GM23338 (cell line): ENCODE measurements around the gene PCDHGA1. TPM values are rescaled to one million over a fixed set of nuclear protein-coding genes. Genes with fewer than 3 reads are reported as not detected.
A peak's percentile ranks its signal among the peaks of the same experiment; 100 is the strongest.

Experiments used
- ATAC-seq: fragments of 200-7000 bp; cut with Tn5 transposase; 3 replicates; pipeline ENCODE4 v1.9.1; 2020
- DNase-seq: peaks from one replicate; pipeline ENCODE4 v3.0.0-alpha.2; 2015; ENCODE audit warnings: low spot score
- H2AFZ ChIP-seq: fragments of 200-600 bp; sonication (generic); 2 replicates; pipeline ENCODE4 v1.8.0; 2016; ENCODE audit warnings: antibody characterized with exemption, mild to moderate bottlenecking, moderate library complexity
- H3F3A ChIP-seq: fragments of 200-600 bp; sonication (generic); replicated peaks from 2 replicates; pipeline ENCODE4 v1.8.0; 2017; ENCODE audit warnings: antibody characterized with exemption, mixed run types, low read depth
- H3K27ac ChIP-seq: fragments of 200-600 bp; sonication (generic); 2 replicates; pipeline ENCODE4 v1.6.1; 2016; ENCODE audit warnings: low read depth
- H3K27me3 ChIP-seq: fragments of 200-600 bp; sonication (generic); 2 replicates; pipeline ENCODE4 v1.8.0; 2016; ENCODE audit warnings: mild to moderate bottlenecking, mixed run types, moderate library complexity; ENCODE audit not compliant: insufficient read depth
- H3K36me3 ChIP-seq: fragments of 200-600 bp; sonication (generic); 2 replicates; pipeline ENCODE4 v1.8.0; 2016; ENCODE audit warnings: mild to moderate bottlenecking; ENCODE audit not compliant: insufficient read depth
- H3K4me1 ChIP-seq: fragments of 200-600 bp; sonication (generic); 2 replicates; pipeline ENCODE4 v1.8.0; 2016; ENCODE audit warnings: mild to moderate bottlenecking, moderate library complexity; ENCODE audit not compliant: insufficient read depth
- H3K4me2 ChIP-seq: fragments of 200-600 bp; sonication (generic); 2 replicates; pipeline ENCODE4 v1.7.1; 2017; ENCODE audit warnings: mixed run types
- H3K4me3 ChIP-seq: fragments of 200-600 bp; sonication (generic); 2 replicates; pipeline ENCODE4 v1.6.1; 2016; ENCODE audit warnings: mixed run types
- H3K79me2 ChIP-seq: fragments of 200-600 bp; sonication (generic); replicated peaks from 2 replicates; pipeline ENCODE4 v1.8.0; 2017; ENCODE audit warnings: mild to moderate bottlenecking; ENCODE audit not compliant: insufficient read depth
- H3K9me2 ChIP-seq: fragments of 200-600 bp; sonication (generic); 2 replicates; pipeline ENCODE4 v1.8.0; 2017; ENCODE audit not compliant: insufficient read depth
- H4K20me1 ChIP-seq: fragments of 200-600 bp; sonication (generic); replicated peaks from 2 replicates; pipeline ENCODE4 v1.8.0; 2017; ENCODE audit warnings: mild to moderate bottlenecking; ENCODE audit not compliant: insufficient read depth
- H3K27ac Mint-ChIP-seq: 2 replicates; pipeline ENCODE4 v1.8.0; 2020; ENCODE audit warnings: inconsistent platforms, mild to moderate bottlenecking, moderate library complexity, mixed read lengths
- H3K27me3 Mint-ChIP-seq: 3 replicates; pipeline ENCODE4 v1.8.0; 2022; ENCODE audit warnings: low read depth, mild to moderate bottlenecking, moderate library complexity, mixed read lengths, inconsistent platforms; ENCODE audit not compliant: insufficient read depth, poor library complexity
- H3K36me3 Mint-ChIP-seq: 3 replicates; pipeline ENCODE4 v1.8.0; 2021; ENCODE audit warnings: low read depth, mild to moderate bottlenecking, inconsistent platforms, moderate library complexity, mixed read lengths
- H3K4me1 Mint-ChIP-seq: 3 replicates; pipeline ENCODE4 v1.8.0; 2020; ENCODE audit warnings: mild to moderate bottlenecking, inconsistent platforms, mixed read lengths
- H3K4me3 Mint-ChIP-seq: 3 replicates; pipeline ENCODE4 v1.8.0; 2021; ENCODE audit warnings: moderate library complexity, mild to moderate bottlenecking, inconsistent platforms, mixed read lengths
- H3K9me3 Mint-ChIP-seq: 3 replicates; pipeline ENCODE4 v1.8.0; 2020; ENCODE audit warnings: moderate library complexity, mild to moderate bottlenecking, inconsistent platforms, mixed read lengths
- CREB1 ChIP-seq: fragments of 250-450 bp; sonication (Bioruptor Pico); IDR thresholded peaks from 2 replicates; pipeline ENCODE4 v1.5.0; 2020; ENCODE audit warnings: low read depth, mild to moderate bottlenecking, moderate library complexity
- CTCF ChIP-seq, 2 experiments: fragments of 200-600 bp in 1 of 2; sonication (generic) in 1 of 2; conservative IDR thresholded peaks; 2 replicates each; pipeline versions ENCODE4 v1.5.1 to v1.6.1; 2016 to 2017; ENCODE audit warnings: antibody characterized with exemption in 2 of 2, low read depth in 2 of 2, mild to moderate bottlenecking in 2 of 2, moderate library complexity in 1 of 2
- ETS1 ChIP-seq: IDR thresholded peaks from 2 replicates; pipeline ENCODE4 v1.6.1; 2016; ENCODE audit warnings: antibody characterized with exemption
- EZH2 ChIP-seq: fragments of 200-600 bp; sonication (generic); IDR thresholded peaks from one replicate; pipeline ENCODE4 v1.8.0; 2017; ENCODE audit warnings: antibody characterized with exemption, mild to moderate bottlenecking, low read depth; ENCODE audit not compliant: unreplicated experiment
- EZH2phosphoT487 ChIP-seq: fragments of 200-600 bp; sonication (generic); IDR thresholded peaks from one replicate; pipeline ENCODE4 v1.8.1; 2018; ENCODE audit warnings: antibody characterized with exemption; ENCODE audit not compliant: unreplicated experiment
- JUNB ChIP-seq: IDR thresholded peaks from one replicate; pipeline ENCODE4 v1.6.1; 2016; ENCODE audit warnings: antibody characterized with exemption; ENCODE audit not compliant: unreplicated experiment
- NANOG ChIP-seq: IDR thresholded peaks from 2 replicates; pipeline ENCODE4 v1.6.1; 2016; ENCODE audit warnings: antibody characterized with exemption, borderline replicate concordance
- POLR2AphosphoS5 ChIP-seq: IDR thresholded peaks from 2 replicates; pipeline ENCODE4 v1.6.1; 2016; ENCODE audit warnings: antibody characterized with exemption, low read depth
- REST ChIP-seq: IDR thresholded peaks from one replicate; pipeline ENCODE4 v1.6.1; 2018; ENCODE audit warnings: antibody characterized with exemption; ENCODE audit not compliant: unreplicated experiment
- STAT1 ChIP-seq: IDR thresholded peaks from one replicate; pipeline ENCODE4 v1.6.1; 2016; ENCODE audit warnings: antibody characterized with exemption; ENCODE audit not compliant: unreplicated experiment
- ZNF114 ChIP-seq: fragments of 250-450 bp; sonication (Bioruptor Pico); IDR thresholded peaks from 2 replicates; pipeline ENCODE4 v1.5.0; 2020; ENCODE audit warnings: mild to moderate bottlenecking, moderate library complexity
- ZNF331 ChIP-seq: fragments of 250-450 bp; sonication (Bioruptor Pico); IDR thresholded peaks from 2 replicates; pipeline ENCODE4 v1.5.0; 2020; ENCODE audit warnings: low read depth, mild to moderate bottlenecking, moderate library complexity
- ZNF462 ChIP-seq: fragments of 250-450 bp; sonication (Bioruptor Pico); IDR thresholded peaks from 2 replicates; pipeline ENCODE4 v1.5.0; 2020; ENCODE audit warnings: mild to moderate bottlenecking, moderate library complexity
- polyA plus RNA-seq: library from polyadenylated mRNA; unstranded; fragments of >200 nt; fragmentation: Nextera tagmentation; extraction: Ambion mirVana; gene quantifications from 2 replicates; pipeline ENCODE4 v1.2.1, GENCODE V29; 2016
- total RNA-seq: library from RNA; depleted of rRNA; stranded (reverse); fragments of >200 nt; shearing (Covaris generic); gene quantifications from 2 replicates; pipeline ENCODE4 v1.2.3, GENCODE V29; 2014

The PCDHGA1 gene
- total and polyA plus RNA-seq, 2 experiments from 2014 or later, result 0.39 to 1.7 TPM

GRCh38 chr5:141560725-141561483 is 230.6 kb downstream of the PCDHGA1 start:
- Mint-ChIP-seq H3K4me1 (peaks cover 43% of the 10 kb centered on the region), H3K27ac (peak overlapping the region; percentile 99), H3K9me3 (no peaks in the 10 kb centered on the region; the same call in 2 of the 3 replicates), H3K4me3 (peak overlapping the region; percentile 62), H3K36me3 (peaks cover 39% of the 10 kb centered on the region), H3K27me3 (peaks cover 6% of the 10 kb centered on the region)
- peak; percentile 98 for DNase-seq
- ATAC-seq, result peak; percentile 82
- peak overlapping the region; percentile 12 for H3K4me3 ChIP-seq
- H3K9me2 ChIP-seq, result no peaks in the 10 kb centered on the region
- no peaks in the 10 kb centered on the region for H3F3A ChIP-seq
- H3K4me1 ChIP-seq, result peaks cover 25% of the 10 kb centered on the region
- no peaks in the 10 kb centered on the region for H3K27me3 ChIP-seq
- no peaks in the 10 kb centered on the region for H3K36me3 ChIP-seq
- TF ChIP-seq NANOG (no peak), ZNF462 (CRISPR knock-in tag) (no peak), CREB1 (CRISPR knock-in tag) (peak; percentile 89), REST (no peak), EZH2phosphoT487 (no peak), POLR2AphosphoS5 (peak; percentile 47; the same call in 1 of the 2 replicates), STAT1 (no peak), CTCF (conservative IDR thresholded peaks at IDR 0.05; ENCODE audit: low read depth in 2 of 2) (peak; percentile 85 to 96), JUNB (no peak), EZH2 (no peak), ETS1 (no peak), ZNF114 (CRISPR knock-in tag) (no peak), ZNF331 (CRISPR knock-in tag) (no peak)
- H2AFZ ChIP-seq, result no peak overlapping the region
- H3K4me2 ChIP-seq, result peak overlapping the region; percentile 20
- no peaks in the 10 kb centered on the region for H3K79me2 ChIP-seq
- H3K27ac ChIP-seq, result peak overlapping the region; percentile 90
- H4K20me1 ChIP-seq, result no peaks in the 10 kb centered on the region
